GM19455 (cell line): ENCODE results near the gene TMEM185B.

Experiments used
- ATAC-seq: cut with Tn5 transposase; IDR thresholded peaks from one replicate; pipeline ENCODE4 v1.9.1; 2021; ENCODE audit not compliant: unreplicated experiment

TMEM185B gene

DNA sequence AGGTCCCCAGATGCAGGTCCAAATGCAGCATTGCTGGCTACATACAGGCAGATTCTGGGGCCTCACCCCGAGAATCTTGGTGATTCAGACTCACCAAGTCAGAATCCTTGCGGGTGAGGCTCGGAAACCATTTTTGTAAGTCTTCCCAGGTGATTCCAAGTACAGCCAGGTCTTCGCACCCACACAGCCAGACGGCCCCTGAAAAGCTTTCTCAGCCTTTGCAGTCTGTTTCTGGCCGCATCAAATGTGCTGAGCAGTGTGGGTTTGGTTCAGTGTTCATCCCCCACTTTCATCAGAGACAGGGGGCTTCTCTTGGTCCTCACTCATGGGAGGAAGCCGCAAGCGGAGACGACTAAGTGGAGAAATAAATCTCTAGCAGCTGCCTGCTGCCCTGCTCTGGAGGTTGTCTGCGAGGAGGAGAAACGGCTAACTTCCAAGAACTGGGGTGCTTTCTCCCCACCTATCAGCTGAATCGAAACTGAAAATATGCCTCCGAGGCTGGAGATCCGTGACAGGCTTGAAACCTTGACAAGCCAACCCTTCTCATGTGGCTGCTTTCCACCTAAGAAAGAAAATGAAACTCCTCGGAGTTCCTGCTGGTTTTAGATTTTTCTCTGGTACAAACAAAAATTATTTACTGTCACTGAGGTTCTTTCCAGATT lies 8.9 kb upstream of the TMEM185B start:
- ATAC-seq: peak; percentile 76

DNA sequence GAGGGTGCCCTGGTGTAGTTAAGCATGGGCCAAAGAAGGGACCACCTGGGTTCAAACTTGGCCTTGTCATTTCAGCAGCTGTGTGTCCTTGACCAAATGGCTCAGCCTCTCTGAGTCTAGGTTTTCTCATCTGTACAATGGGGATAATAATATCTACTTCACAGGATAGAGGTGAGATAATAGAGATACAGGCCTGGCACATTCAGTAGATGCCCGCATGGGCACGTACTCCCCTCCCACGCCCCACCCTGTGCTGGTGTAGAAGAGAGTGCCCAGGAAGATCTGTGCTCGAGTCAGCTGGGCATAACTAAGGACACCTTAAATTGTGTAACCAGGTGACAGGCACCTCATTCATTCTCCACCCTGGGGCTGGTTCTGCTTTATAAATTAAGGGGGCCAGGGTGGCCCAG lies 8.4 kb upstream of the TMEM185B start:
- ATAC-seq: peak; percentile 14

DNA sequence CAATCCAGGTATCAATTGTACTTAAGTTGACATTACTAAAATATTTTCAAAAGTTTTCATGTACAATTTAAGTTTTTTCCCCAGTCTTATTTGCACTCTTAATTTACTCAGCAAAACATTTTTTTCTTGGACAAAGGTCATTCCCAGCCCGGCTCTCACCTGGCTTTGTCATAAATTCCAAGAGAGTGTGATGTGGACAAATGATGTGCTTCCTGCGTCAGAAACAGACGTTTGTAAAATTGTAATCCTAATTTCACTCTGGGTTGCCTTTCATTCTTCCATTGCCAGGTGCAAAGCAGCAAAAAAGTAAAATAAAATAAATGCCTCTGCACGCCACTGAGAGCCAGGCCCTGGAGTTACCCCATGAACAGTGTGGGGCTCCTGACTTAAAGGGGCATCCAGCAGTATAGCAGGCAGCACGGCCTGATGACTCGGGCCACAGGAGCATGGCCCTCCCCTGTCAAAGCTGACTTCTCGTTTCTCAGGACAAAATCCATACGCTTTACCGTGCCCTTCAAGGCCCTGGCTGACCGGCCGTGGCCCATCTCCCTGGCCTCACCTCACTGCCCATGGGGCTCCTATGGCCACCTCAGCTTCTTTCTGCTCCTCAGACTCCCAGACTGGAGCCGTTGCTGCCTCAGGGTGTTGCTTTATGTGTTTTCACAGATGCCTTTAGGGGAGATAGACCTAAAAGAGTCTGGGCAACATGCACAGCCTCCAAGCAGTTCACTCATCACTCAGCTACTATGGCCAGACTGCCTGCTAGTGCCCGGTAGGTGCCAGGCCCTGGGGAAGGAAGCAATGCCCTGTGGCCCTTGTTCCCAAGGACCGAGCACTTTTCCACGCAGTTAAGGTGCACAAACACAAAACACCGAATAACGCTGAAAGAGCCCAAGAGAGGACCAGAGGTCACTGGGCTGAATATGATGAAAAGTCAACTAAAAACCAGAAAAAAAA lies 7.6 kb upstream of the TMEM185B start:
- no peak for ATAC-seq

DNA sequence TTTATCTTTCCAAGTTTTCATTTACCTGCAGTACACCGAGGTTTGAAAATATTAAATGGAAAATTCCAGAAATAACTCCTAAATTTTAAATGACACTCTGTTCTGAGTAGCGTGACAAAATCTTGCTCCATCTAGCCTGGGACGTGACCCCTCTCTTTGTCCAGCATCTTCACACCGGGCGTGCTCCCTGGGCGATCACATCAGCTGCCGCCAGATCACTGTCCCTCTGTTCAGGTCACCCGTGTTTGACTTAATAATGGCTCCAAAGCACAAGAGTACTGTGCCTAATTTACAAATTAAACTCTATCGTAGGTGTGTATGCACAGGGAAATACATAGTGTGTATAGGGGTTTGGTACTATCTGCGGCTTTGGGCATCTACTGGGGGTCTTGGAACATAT lies 6.1 kb upstream of the TMEM185B start:
- no peak for ATAC-seq

- no peak for ATAC-seq
These were observed 5.3 kb upstream of the TMEM185B start for GRCh38 chr2:120228503-120228902.

DNA sequence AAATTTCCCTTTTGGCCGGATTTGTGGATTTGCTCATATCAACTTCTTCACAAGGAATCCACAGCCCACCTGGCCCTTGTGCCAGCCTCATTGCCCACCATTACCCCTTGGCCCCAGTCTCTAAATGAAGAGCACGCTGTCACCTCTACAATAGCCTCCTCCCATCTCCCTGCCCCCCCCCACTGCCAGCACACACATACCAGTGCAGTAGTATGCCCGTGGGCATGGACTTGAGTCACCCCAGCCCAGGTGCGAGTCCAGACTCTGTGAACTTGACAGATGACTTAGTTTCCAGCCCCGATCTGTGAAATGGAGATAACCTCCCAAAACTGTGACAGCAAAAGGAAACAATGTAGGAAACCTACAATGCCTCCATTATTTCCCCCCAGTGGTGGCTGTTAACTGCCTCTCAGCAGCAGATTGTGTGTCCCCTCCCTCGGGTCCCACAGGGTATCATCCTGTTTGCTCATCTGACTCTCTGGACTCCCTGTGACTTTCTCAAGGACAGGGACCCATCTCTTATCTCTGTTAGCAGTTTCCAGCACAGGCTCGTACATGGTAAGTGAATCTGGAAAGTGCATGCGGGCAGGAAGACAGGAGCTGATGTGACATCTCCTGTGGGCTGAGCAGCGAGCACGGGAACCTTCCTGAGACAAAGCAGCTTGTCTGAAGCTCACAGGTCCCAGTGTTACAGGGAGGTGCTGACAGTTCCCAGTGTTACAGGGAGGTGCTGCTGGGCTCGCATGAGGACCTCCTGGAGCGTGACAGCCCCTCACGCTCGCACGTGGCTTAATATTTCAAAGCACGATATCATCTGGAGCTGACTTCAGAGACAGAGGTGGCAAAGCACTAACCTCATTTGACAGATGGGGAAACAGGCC lies 4.2 kb upstream of the TMEM185B start:
- no peak for ATAC-seq

- ATAC-seq: no peak
These were observed 3.1 kb upstream of the TMEM185B start for GRCh38 chr2:120226316-120226715.

- ATAC-seq: no peak
These were observed 2.4 kb upstream of the TMEM185B start for GRCh38 chr2:120225549-120226065.

DNA sequence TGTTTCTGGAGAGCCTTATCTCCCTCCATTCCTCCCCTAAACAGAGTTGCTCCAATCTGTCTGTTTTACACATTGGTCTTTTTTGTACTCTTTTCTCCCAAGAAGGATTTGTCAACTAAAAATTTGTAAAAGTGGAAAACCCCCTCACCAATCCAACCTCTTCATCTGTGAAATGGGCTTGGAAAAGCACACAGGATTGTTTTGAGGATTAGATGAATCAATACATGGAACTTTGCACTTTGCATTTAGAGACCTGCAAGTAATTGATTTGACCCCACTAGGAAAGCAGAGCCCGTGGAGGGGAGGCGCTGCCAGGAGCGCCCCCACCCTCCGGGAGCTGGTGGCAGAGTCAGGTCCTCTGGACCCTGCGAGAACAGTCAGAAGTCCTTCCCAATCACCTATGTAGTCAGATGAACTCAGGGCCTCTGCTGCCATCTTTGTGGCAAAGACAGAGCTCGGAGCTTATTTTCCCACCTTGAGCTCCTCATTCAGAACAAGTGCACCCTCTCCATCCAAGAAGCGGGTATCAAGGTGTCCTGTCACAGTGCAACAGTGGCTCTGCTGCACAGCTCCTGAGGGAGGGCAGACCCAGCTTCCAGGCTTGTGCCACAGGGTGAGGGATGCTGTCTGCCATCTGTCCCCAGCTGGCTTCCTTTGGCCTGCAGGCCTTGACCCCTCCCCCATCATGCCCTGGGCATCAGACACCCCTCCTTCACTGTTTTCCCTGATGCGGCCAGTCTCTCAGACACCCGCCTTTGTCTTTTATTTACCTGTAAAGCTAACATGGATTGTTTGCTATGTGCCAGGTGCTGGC lies 1.7 kb upstream of the TMEM185B start:
- no peak for ATAC-seq

DNA sequence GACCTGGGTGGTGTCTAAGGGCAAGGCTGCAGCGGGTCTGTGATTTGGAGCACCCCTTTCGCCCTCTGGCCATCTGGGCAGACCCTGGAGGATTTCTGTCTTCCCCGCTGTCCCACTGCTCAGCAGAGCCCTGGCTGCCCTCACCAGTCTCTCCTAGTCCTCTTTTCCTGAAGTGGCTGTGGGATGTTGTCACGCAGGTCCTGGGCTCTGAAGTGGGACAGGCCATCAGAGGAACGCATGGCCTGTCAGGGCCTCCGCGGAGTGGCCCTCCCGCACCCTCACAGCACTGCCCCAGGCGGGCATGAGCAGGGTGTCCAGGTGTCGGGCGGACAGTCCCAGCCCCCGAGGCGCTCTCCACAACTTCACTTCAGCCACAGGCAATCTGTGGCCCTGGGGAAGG lies 1.1 kb upstream of the TMEM185B start:
- ATAC-seq: no peak

- ATAC-seq: no peak
These were observed 790 bp downstream of the TMEM185B start for GRCh38 chr2:120222186-120223033.

DNA sequence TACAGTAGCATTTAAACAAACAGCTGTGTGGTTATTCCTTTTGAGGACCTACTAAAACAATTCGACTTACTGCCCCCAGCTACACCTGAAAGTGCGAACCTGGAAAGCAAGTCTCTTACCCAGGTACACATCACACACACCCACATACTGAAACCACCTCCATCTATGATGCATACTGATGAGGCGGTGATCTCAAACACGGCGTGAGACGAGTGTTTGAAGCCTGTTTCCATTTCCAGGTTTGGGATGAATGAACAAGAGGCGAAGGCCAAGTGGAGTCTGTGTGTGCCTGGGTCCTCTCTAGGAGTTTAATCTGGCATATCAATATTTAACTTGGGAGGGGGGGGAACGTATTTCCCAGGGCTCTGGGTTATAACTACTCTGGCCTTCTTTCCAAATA lies 1.6 kb downstream of the TMEM185B start:
- ATAC-seq: no peak

DNA sequence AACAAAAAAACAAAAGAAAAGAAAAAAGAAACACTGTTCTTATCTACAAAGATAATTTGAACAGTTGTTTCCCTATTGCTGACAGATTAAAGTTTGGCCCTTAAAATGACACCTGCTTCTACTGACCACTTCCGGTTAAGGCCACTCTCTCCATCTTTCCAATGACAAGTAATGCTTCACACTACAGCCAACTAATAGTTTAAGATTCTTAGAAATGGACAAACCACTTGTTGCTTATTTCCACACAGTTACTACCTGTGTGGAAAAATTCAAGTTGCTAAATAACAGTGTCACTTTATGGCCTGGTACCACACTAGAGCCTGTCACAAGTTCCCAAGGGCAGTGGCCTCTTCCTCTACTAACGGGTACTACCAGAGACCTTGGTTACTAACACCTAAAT lies 2.4 kb downstream of the TMEM185B start:
- ATAC-seq: no peak

- no peak for ATAC-seq
These were observed 3.4 kb downstream of the TMEM185B start for GRCh38 chr2:120219766-120220165.

DNA sequence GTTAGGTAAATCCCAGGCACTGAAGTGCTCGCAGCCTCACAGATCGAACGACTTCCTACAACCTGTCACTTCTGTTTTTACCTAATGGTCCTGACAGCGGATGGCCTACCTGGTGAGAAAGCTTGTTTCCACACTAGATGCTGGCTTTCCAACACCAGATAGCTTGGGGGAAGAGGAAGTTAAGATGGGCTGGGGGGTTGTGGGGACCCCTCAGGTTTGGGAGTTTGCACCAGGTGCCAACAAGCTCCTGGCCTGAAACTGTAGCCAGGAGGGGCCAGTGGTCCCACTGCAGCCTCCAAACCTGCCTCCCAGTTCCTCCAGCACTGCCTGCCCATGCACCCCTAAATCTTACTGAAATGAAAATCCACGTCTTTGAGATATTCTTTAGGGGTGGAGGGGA lies 3.9 kb downstream of the TMEM185B start:
- ATAC-seq: no peak

DNA sequence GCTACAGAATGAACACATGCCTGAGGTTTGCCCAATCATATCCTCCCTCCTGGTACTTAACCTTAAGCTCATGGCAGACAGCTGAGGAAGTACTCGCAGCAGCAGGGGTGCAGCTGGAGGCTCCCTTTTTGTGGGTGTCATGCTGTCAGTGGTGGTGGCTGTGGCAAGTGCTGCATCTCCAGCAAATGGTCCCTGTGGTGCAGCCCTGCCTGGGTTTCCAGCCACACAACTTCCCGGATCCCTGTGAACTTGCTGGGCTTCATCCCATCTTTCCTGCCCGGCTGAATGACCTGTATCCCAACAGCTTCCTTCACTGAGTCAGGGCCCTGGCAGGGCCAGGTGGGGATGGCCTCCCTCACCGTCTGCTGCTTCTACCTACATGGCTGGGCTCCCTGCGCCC lies 5.0 kb downstream of the TMEM185B start:
- ATAC-seq: no peak

DNA sequence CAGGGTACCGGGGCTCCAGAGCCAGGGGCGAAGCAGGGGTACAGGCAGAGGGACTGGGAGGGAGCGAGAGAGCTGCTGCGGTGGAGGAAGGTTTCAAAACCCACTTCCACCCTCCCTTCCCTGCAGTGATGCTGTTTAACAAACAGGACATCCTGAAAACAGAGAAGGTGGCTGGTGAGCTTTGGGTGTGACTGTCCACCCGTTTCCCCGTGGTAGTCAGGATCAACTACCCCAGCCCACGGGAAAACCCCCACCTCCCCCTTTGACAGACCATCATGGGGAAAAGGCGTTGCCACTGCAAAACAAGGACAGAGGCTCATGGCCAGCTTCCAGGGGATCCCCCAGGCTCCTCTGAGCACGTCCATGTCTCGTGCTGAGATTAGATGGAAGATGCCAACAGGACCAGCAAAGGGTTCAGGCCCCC lies 12.9 kb downstream of the TMEM185B start:
- ATAC-seq: no peak

DNA sequence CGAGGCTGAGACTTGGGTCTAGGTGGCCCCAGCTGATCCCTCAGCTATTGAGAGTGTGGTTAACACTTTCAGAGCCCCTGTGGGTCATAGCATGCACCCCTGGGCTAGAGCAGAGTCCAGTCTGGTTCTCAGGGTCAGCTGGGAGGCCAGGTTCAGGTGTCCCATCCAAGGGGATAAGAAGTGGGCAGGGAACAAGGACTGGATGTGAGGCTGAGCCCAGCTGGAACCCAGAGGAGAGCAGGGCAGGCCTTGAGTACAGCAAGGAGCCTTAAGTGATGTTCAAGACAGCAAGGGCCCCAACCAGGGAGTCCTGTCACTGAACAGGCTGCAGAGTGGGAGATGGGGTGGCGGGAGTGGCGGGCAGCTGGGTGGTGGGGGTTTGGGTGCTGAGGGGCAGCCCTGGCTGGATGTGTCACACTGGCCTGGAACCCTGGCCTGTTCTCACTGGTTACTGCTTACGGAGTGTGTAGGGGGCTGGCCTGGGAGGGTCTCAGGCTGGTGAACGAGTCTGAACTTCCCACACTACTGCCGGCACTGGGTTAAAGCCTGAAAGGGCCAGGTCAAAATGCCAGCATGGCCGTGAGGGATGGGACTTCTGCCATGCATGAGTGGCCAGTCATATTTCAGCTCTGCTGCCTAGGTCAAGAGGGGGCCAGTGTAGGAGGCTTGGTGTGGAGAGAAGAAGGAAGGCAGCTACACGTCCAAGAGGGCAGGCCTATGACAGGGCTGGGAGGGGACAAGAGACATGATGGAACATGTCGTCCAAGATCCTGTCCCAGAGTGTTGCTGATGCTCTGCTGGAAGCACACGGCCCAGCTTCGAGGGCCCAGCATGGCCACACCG lies 13.6 kb downstream of the TMEM185B start:
- no peak for ATAC-seq
